NCI-H187 (cell line): ENCODE data around the gene OR2T3.
"Not testable (repeated sequence)": the region's sequence is repeated elsewhere in the genome, so short reads cannot be mapped to it uniquely, and the experiment has no call there.

Source experiments
- DNase-seq, 2 experiments: peaks; one replicate each; lab custom pipeline; 2025; lab: John Stamatoyannopoulos, UW

OR2T3 gene

GRCh38 chr1:248472111-248472510 lies 1.0 kb upstream of the OR2T3 start:
- DNase-seq = not testable (repeated sequence)

DNA sequence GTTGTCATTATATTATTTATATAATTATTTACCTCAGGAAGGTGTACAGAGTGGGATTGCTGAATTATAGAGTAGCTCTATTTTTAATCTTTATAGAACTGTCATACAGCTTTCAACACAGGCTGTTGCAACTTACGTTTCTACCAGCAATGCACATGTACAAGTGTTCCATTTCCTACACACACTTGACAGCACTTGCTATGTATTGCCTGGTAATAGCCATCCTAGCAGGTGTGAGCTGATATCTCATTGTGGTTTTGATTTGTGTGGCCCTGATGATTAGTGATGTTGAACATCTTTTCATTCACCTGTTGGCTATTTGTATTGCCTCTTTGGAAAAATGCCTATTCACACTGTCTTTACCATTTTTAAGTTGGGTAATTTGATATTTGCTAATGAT lies 2.5 kb downstream of the OR2T3 start:
- not testable (repeated sequence) for DNase-seq

GRCh38 chr1:248481686-248482579 lies 8.8 kb downstream of the OR2T3 start:
- DNase-seq = not testable (repeated sequence)

- DNase-seq = not testable (repeated sequence)
These were observed 15.1 kb downstream of the OR2T3 start, which contains the start of gene OR2T5 for GRCh38 chr1:248488289-248488688. OR2T5 (plus strand) TSS chr1:248488589; CDS start chr1:248488589, 0 bp downstream.

- DNase-seq = not testable (repeated sequence)
These were observed 23.5 kb downstream of the OR2T3 start for GRCh38 chr1:248496661-248497060.

GRCh38 chr1:248500305-248501035 lies 27.3 kb downstream of the OR2T3 start:
- not testable (repeated sequence) for DNase-seq

- not testable (repeated sequence) for DNase-seq
These were observed 34.6 kb downstream of the OR2T3 start, which contains the start of gene OR2G6 for GRCh38 chr1:248507773-248508172. OR2G6 (plus strand) TSS chr1:248508073; CDS start chr1:248521647, 13,574 bp downstream.

DNA sequence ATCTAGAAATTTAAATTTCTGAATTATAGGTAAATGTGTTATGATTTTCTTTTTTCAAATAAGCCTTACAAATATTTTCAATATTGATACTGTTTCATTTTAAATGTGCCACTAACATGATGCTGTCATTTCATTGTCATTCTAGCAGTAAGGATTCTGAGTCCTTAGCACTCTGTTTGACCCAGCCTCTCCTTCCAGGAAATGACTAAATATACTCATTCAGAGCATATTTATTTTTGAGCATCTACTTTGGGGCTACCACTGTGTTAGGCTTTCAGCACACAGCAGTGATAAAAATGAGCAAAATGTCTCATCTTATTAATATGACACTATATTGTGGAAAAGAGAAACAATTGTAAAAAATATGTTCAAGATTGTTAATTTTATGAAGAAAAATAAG lies 37.1 kb downstream of the OR2T3 start:
- not testable (repeated sequence) for DNase-seq

- no peak for DNase-seq
These were observed 48.7 kb downstream of the OR2T3 start for GRCh38 chr1:248521856-248522255.
